Right cardiac atrium (tissue), 5 donors: ENCODE measurements around the gene NRBF2. TPM values are rescaled to one million over a fixed set of nuclear protein-coding genes. Genes with fewer than 3 reads are reported as not detected.
"Not testable (repeated sequence)": the region's sequence is repeated elsewhere in the genome, so short reads cannot be mapped to it uniquely, and the experiment has no call there.

Source experiments
- ATAC-seq, 2 donors: fragments of 200-7000 bp; cut with Tn5 transposase; one replicate each; pipeline versions ENCODE4 v1.8.0 to v1.9.1; 2020; ENCODE audit warnings: moderate library complexity in 2 of 2, mild to moderate bottlenecking in 1 of 2
- DNase-seq, 3 donors: peaks; one replicate each; pipeline ENCODE4 v3.0.0-alpha.2; 2020
- H3K27ac ChIP-seq: one replicate; pipeline ENCODE4 v1.5.1; 2013; ENCODE audit warnings: mild to moderate bottlenecking, low read length, control low read depth, moderate library complexity
- H3K27me3 ChIP-seq: one replicate; pipeline ENCODE4 v1.6.1; 2013; ENCODE audit not compliant: control insufficient read depth, insufficient read depth
- H3K4me1 ChIP-seq: one replicate; pipeline ENCODE4 v1.6.1; 2013; ENCODE audit warnings: low read length; ENCODE audit not compliant: control insufficient read depth, insufficient read depth
- H3K4me3 ChIP-seq: one replicate; pipeline ENCODE4 v1.5.1; 2013; ENCODE audit warnings: low read length, control low read depth
- H3K9me3 ChIP-seq: one replicate; pipeline ENCODE4 v1.6.1; 2013; ENCODE audit warnings: low read length; ENCODE audit not compliant: control insufficient read depth
- WGBS: extraction: QIAGEN DNeasy Blood & Tissue Kit; methylation state at CpG from one replicate; pipeline ENCODE4 v1.1.7; 2013; 5-methylcytosine and 5-hydroxymethylcytosine counted together
- intact Hi-C, 4 donors: fragments of 100-400 bp; cut with DNase I; formaldehyde crosslinking; loops; one replicate each; pipeline versions ENCODE4 v1.11.0 to v1.14.0; 2022 to 2023
- polyA plus RNA-seq: library from polyadenylated mRNA; stranded (reverse); fragments of 200-250 nt; gene quantifications from one replicate; pipeline ENCODE4 v1.2.3, GENCODE V29; 2013
- total RNA-seq, 4 donors: library from RNA; stranded (reverse); fragmentation: NEBNext Ultra II Directional; extraction: Animal tissue kit (Norgen Biotek cat#: 25700); gene quantifications; one replicate each; pipeline ENCODE4 v1.2.1, GENCODE V29; 2021
- donor health status: healthy with polysubstance abuse.
- donor health status: DM: no; HTN: yes; CAD: no.
- donor health status: DM: no; HTN: no; CAD: no.
- donor health status: DM: no; HTN: yes; CAD: no; lungs with severe emphysema.
- donor health status: DM: yes; HTN: yes; CAD: no.

NRBF2 gene
- total and polyA plus RNA-seq, 5 donors: 7.5 to 13.4 (median 10.3) TPM

GRCh38 chr10:63146503-63146902, 13.4 kb downstream of the NRBF2 start:
- ATAC-seq: no peak
- H3K27me3 ChIP-seq: no peaks in the 10 kb centered on the region
- intact Hi-C loops: no loop called here
- no peak for DNase-seq
- no peak overlapping the region for H3K27ac ChIP-seq
- H3K4me1 ChIP-seq: peaks cover 1% of the 10 kb centered on the region
- no peak overlapping the region for H3K4me3 ChIP-seq
- H3K9me3 ChIP-seq: no peaks in the 10 kb centered on the region

GRCh38 chr10:63150745-63151144, 17.6 kb downstream of the NRBF2 start:
- no peaks in the 10 kb centered on the region for H3K27me3 ChIP-seq
- no peaks in the 10 kb centered on the region for H3K9me3 ChIP-seq
- no peaks in the 10 kb centered on the region for H3K4me1 ChIP-seq
- DNase-seq (no peak), ATAC-seq (no peak)
- intact Hi-C loops: loop anchor here in 2 of 4 donors (10.0 kb wide), 3 partner anchors 146 to 716 kb away; no protein-coding TSS in a partner anchor
- 94% methylated on average over 4 of the region's 4 CpGs for WGBS
- no peak overlapping the region for H3K4me3 ChIP-seq
- H3K27ac ChIP-seq: no peak overlapping the region

- intact Hi-C loops: loop anchor here in 2 of 4 donors (10.0 kb wide), 3 partner anchors 149 to 719 kb away; no protein-coding TSS in a partner anchor
- DNase-seq: peak in 1 of 3 donors; percentile 26
- not testable (repeated sequence) for ATAC-seq, H3K27me3 ChIP-seq, H3K27ac ChIP-seq, H3K9me3 ChIP-seq, H3K4me3 ChIP-seq, H3K4me1 ChIP-seq
- 68% methylated on average over 9 of the region's 9 CpGs for WGBS
Measured at GRCh38 chr10:63153868-63154545, 20.9 kb downstream of the NRBF2 start.

GRCh38 chr10:63154546-63155387, 21.6 kb downstream of the NRBF2 start:
- 87% methylated on average over 6 of the region's 6 CpGs for WGBS
- Histone ChIP-seq H3K27me3 (no peaks in the 10 kb centered on the region), H3K27ac (no peak overlapping the region), H3K4me1 (no peaks in the 10 kb centered on the region), H3K9me3 (no peaks in the 10 kb centered on the region), H3K4me3 (no peak overlapping the region)
- ATAC-seq (no peak), DNase-seq (no peak)
- intact Hi-C loops: loop anchor here in 3 of 4 donors (5.0 to 10.0 kb wide), 4 partner anchors 150 to 720 kb away; no protein-coding TSS in a partner anchor

GRCh38 chr10:63155388-63156020, 22.4 kb downstream of the NRBF2 start:
- Histone ChIP-seq H3K27me3 (no peaks in the 10 kb centered on the region), H3K4me1 (no peaks in the 10 kb centered on the region), H3K4me3 (no peak overlapping the region), H3K27ac (no peak overlapping the region), H3K9me3 (no peaks in the 10 kb centered on the region)
- 95% methylated on average over 8 of the region's 8 CpGs for WGBS
- intact Hi-C loops: loop anchor here in 3 of 4 donors (5.0 to 10.0 kb wide), 4 partner anchors 151 to 721 kb away; no protein-coding TSS in a partner anchor
- DNase-seq (peak in 1 of 3 donors; percentile 34), ATAC-seq (no peak)

- 78% methylated on average over 2 of the region's 2 CpGs for WGBS
- Histone ChIP-seq H3K27me3 (no peaks in the 10 kb centered on the region), H3K27ac (no peak overlapping the region), H3K4me3 (no peak overlapping the region), H3K4me1 (no peaks in the 10 kb centered on the region), H3K9me3 (no peaks in the 10 kb centered on the region)
- DNase-seq (no peak), ATAC-seq (no peak)
- intact Hi-C loops: loop anchor here in 3 of 4 donors (5.0 to 10.0 kb wide), 4 partner anchors 151 to 721 kb away; no protein-coding TSS in a partner anchor
Measured at GRCh38 chr10:63156236-63156635, 23.1 kb downstream of the NRBF2 start.

- no peak for DNase-seq
- WGBS: 65% methylated on average over 3 of the region's 3 CpGs
- ATAC-seq: peak; percentile 64 to 74
- Histone ChIP-seq H3K9me3 (no peaks in the 10 kb centered on the region), H3K4me3 (no peak overlapping the region), H3K27me3 (no peaks in the 10 kb centered on the region), H3K4me1 (no peaks in the 10 kb centered on the region), H3K27ac (no peak overlapping the region)
- intact Hi-C loops: loop anchor here in 3 of 4 donors (5.0 to 10.0 kb wide), 4 partner anchors 153 to 723 kb away; no protein-coding TSS in a partner anchor
Measured at GRCh38 chr10:63157845-63158624, 24.9 kb downstream of the NRBF2 start.

GRCh38 chr10:63161592-63161991, 28.5 kb downstream of the NRBF2 start:
- Histone ChIP-seq H3K27ac (no peak overlapping the region), H3K9me3 (no peaks in the 10 kb centered on the region), H3K4me1 (peaks cover 4% of the 10 kb centered on the region), H3K4me3 (no peak overlapping the region), H3K27me3 (no peaks in the 10 kb centered on the region)
- ATAC-seq (no peak), DNase-seq (no peak)
- WGBS: 56% methylated on average over 2 of the region's 2 CpGs
- intact Hi-C loops: loop anchor here in 2 of 4 donors (10.0 kb wide), 2 partner anchors 553 to 563 kb away; no protein-coding TSS in a partner anchor

- Histone ChIP-seq H3K27me3 (no peaks in the 10 kb centered on the region), H3K27ac (peak overlapping the region; percentile 62), H3K4me1 (peaks cover 4% of the 10 kb centered on the region), H3K9me3 (no peaks in the 10 kb centered on the region), H3K4me3 (no peak overlapping the region)
- DNase-seq (peak in 2 of 3 donors; percentile 28 to 58), ATAC-seq (peak; percentile 60 to 77)
- intact Hi-C loops: loop anchor here in 2 of 4 donors (10.0 kb wide), 2 partner anchors 551 to 561 kb away; no protein-coding TSS in a partner anchor
- WGBS: 58% methylated on average over 2 of the region's 2 CpGs
Measured at GRCh38 chr10:63164166-63164623, 31.1 kb downstream of the NRBF2 start.

GRCh38 chr10:63165249-63165648, 32.1 kb downstream of the NRBF2 start:
- 97% methylated on average over 7 of the region's 7 CpGs for WGBS
- Histone ChIP-seq H3K27me3 (no peaks in the 10 kb centered on the region), H3K4me1 (peaks cover 4% of the 10 kb centered on the region), H3K4me3 (no peak overlapping the region), H3K27ac (no peak overlapping the region), H3K9me3 (no peaks in the 10 kb centered on the region)
- intact Hi-C loops: loop anchor here (5.0 to 10.0 kb wide), 3 partner anchors 550 to 560 kb away; no protein-coding TSS in a partner anchor
- DNase-seq (no peak), ATAC-seq (no peak)
